ENCODE results near the gene FAM229A. TPM values are rescaled to one million over a fixed set of nuclear protein-coding genes. Genes with fewer than 3 reads are reported as not detected.

FAM229A gene
- total and polyA plus RNA-seq, 2 experiments from 2014 or later, result 3.6 to 4.2 TPM

DNA sequence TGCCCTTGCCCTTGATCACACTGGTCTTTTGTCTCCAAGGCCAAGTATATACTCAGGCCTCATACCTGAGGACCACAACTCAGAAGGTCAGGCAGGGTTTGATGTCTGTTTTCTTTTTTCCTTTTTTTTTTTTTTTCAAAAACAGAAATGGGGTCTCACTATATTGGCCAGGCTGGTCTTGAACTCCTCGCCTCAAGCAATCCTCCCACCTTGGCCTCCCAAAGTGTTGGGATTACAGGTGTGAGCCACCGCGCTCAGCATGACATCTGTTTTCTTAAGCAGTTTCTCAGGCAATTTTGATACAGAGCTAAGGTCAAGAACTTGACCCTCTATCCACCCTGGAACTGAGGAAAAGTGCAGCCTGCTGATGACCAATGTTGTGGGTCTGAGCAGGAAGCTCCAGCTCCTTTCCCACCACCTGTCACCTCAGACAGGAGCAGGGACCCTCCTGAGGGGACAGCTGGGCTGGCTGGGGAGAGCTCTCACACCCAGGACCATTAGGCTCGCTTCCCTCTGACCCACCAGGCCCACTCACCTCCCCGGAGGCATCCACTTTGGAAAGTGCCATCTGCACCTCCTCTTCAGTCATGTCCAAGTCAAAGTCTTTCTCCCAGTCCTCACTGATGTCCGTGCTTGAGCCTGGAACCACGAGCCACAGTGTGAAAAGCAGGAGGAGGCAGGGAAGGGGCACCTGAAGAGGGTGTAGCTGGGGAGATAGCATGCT lies 5.8 kb upstream of the FAM229A start:
- Histone ChIP-seq H2AFZ (no peak overlapping the region), H4K20me1 (replicated peaks; ENCODE audit: insufficient read depth) (no peaks in the 10 kb centered on the region; the same call in none of the 2 replicates), H3K4me3 (no peak overlapping the region), H3K4me2 (no peak overlapping the region), H3K79me2 (replicated peaks; ENCODE audit: insufficient read depth) (no peaks in the 10 kb centered on the region), H3K9me2 (ENCODE audit: insufficient read depth) (no peaks in the 10 kb centered on the region), H3K27me3 (ENCODE audit: insufficient read depth) (no peaks in the 10 kb centered on the region), H3K27ac (ENCODE audit: low read depth) (no peak overlapping the region), H3K36me3 (ENCODE audit: insufficient read depth) (peaks cover 16% of the 10 kb centered on the region; the same call in 1 of the 2 replicates), H3K4me1 (ENCODE audit: insufficient read depth) (no peaks in the 10 kb centered on the region), H3F3A (replicated peaks; ENCODE audit: low read depth) (0 out of 2 replicates have a peak, but pooled peaks cover 2% of the 10 kb centered on the region)
- Mint-ChIP-seq H3K27ac (no peak overlapping the region), H3K4me1 (no peaks in the 10 kb centered on the region), H3K4me3 (no peak overlapping the region), H3K27me3 (ENCODE audit: insufficient read depth, low read depth, poor library complexity) (peaks cover 8% of the 10 kb centered on the region), H3K36me3 (ENCODE audit: low read depth) (peaks cover 59% of the 10 kb centered on the region), H3K9me3 (no peaks in the 10 kb centered on the region; the same call in 2 of the 3 replicates)
- ATAC-seq, result no peak
- no peak for TF ChIP-seq NANOG (IDR thresholded peaks at IDR 0.05; ENCODE audit: borderline replicate concordance)
- no peak for TF ChIP-seq ZNF114 (CRISPR knock-in tag; IDR thresholded peaks at IDR 0.05)
- TF ChIP-seq ZNF331 (CRISPR knock-in tag; IDR thresholded peaks at IDR 0.05; ENCODE audit: low read depth), result no peak
- TF ChIP-seq, protein P1, sequence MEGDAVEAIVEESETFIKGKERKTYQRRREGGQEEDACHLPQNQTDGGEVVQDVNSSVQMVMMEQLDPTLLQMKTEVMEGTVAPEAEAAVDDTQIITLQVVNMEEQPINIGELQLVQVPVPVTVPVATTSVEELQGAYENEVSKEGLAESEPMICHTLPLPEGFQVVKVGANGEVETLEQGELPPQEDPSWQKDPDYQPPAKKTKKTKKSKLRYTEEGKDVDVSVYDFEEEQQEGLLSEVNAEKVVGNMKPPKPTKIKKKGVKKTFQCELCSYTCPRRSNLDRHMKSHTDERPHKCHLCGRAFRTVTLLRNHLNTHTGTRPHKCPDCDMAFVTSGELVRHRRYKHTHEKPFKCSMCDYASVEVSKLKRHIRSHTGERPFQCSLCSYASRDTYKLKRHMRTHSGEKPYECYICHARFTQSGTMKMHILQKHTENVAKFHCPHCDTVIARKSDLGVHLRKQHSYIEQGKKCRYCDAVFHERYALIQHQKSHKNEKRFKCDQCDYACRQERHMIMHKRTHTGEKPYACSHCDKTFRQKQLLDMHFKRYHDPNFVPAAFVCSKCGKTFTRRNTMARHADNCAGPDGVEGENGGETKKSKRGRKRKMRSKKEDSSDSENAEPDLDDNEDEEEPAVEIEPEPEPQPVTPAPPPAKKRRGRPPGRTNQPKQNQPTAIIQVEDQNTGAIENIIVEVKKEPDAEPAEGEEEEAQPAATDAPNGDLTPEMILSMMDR (conservative IDR thresholded peaks at IDR 0.05; ENCODE audit: low read depth in 2 of 2), result no peak
- no peak for TF ChIP-seq JUNB (IDR thresholded peaks at IDR 0.05; ENCODE audit: unreplicated experiment)
- TF ChIP-seq, protein P2, sequence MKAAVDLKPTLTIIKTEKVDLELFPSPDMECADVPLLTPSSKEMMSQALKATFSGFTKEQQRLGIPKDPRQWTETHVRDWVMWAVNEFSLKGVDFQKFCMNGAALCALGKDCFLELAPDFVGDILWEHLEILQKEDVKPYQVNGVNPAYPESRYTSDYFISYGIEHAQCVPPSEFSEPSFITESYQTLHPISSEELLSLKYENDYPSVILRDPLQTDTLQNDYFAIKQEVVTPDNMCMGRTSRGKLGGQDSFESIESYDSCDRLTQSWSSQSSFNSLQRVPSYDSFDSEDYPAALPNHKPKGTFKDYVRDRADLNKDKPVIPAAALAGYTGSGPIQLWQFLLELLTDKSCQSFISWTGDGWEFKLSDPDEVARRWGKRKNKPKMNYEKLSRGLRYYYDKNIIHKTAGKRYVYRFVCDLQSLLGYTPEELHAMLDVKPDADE (IDR thresholded peaks at IDR 0.05), result no peak
- TF ChIP-seq, protein P3, sequence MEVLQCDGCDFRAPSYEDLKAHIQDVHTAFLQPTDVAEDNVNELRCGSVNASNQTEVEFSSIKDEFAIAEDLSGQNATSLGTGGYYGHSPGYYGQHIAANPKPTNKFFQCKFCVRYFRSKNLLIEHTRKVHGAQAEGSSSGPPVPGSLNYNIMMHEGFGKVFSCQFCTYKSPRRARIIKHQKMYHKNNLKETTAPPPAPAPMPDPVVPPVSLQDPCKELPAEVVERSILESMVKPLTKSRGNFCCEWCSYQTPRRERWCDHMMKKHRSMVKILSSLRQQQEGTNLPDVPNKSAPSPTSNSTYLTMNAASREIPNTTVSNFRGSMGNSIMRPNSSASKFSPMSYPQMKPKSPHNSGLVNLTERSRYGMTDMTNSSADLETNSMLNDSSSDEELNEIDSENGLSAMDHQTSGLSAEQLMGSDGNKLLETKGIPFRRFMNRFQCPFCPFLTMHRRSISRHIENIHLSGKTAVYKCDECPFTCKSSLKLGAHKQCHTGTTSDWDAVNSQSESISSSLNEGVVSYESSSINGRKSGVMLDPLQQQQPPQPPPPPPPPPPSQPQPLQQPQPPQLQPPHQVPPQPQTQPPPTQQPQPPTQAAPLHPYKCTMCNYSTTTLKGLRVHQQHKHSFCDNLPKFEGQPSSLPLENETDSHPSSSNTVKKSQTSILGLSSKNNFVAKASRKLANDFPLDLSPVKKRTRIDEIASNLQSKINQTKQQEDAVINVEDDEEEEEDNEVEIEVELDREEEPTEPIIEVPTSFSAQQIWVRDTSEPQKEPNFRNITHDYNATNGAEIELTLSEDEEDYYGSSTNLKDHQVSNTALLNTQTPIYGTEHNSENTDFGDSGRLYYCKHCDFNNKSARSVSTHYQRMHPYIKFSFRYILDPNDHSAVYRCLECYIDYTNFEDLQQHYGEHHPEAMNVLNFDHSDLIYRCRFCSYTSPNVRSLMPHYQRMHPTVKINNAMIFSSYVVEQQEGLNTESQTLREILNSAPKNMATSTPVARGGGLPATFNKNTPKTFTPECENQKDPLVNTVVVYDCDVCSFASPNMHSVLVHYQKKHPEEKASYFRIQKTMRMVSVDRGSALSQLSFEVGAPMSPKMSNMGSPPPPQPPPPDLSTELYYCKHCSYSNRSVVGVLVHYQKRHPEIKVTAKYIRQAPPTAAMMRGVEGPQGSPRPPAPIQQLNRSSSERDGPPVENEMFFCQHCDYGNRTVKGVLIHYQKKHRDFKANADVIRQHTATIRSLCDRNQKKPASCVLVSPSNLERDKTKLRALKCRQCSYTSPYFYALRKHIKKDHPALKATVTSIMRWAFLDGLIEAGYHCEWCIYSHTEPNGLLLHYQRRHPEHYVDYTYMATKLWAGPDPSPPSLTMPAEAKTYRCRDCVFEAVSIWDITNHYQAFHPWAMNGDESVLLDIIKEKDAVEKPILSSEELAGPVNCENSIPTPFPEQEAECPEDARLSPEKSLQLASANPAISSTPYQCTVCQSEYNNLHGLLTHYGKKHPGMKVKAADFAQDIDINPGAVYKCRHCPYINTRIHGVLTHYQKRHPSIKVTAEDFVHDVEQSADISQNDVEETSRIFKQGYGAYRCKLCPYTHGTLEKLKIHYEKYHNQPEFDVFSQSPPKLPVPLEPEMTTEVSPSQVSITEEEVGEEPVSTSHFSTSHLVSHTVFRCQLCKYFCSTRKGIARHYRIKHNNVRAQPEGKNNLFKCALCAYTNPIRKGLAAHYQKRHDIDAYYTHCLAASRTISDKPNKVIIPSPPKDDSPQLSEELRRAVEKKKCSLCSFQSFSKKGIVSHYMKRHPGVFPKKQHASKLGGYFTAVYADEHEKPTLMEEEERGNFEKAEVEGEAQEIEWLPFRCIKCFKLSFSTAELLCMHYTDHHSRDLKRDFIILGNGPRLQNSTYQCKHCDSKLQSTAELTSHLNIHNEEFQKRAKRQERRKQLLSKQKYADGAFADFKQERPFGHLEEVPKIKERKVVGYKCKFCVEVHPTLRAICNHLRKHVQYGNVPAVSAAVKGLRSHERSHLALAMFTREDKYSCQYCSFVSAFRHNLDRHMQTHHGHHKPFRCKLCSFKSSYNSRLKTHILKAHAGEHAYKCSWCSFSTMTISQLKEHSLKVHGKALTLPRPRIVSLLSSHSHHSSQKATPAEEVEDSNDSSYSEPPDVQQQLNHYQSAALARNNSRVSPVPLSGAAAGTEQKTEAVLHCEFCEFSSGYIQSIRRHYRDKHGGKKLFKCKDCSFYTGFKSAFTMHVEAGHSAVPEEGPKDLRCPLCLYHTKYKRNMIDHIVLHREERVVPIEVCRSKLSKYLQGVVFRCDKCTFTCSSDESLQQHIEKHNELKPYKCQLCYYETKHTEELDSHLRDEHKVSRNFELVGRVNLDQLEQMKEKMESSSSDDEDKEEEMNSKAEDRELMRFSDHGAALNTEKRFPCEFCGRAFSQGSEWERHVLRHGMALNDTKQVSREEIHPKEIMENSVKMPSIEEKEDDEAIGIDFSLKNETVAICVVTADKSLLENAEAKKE (CRISPR knock-in tag; IDR thresholded peaks at IDR 0.05), result no peak
- no peak for TF ChIP-seq EZH2phosphoT487 (IDR thresholded peaks at IDR 0.05; ENCODE audit: unreplicated experiment)
- TF ChIP-seq CREB1 (CRISPR knock-in tag; IDR thresholded peaks at IDR 0.05; ENCODE audit: low read depth), result no peak
- TF ChIP-seq, protein P4, sequence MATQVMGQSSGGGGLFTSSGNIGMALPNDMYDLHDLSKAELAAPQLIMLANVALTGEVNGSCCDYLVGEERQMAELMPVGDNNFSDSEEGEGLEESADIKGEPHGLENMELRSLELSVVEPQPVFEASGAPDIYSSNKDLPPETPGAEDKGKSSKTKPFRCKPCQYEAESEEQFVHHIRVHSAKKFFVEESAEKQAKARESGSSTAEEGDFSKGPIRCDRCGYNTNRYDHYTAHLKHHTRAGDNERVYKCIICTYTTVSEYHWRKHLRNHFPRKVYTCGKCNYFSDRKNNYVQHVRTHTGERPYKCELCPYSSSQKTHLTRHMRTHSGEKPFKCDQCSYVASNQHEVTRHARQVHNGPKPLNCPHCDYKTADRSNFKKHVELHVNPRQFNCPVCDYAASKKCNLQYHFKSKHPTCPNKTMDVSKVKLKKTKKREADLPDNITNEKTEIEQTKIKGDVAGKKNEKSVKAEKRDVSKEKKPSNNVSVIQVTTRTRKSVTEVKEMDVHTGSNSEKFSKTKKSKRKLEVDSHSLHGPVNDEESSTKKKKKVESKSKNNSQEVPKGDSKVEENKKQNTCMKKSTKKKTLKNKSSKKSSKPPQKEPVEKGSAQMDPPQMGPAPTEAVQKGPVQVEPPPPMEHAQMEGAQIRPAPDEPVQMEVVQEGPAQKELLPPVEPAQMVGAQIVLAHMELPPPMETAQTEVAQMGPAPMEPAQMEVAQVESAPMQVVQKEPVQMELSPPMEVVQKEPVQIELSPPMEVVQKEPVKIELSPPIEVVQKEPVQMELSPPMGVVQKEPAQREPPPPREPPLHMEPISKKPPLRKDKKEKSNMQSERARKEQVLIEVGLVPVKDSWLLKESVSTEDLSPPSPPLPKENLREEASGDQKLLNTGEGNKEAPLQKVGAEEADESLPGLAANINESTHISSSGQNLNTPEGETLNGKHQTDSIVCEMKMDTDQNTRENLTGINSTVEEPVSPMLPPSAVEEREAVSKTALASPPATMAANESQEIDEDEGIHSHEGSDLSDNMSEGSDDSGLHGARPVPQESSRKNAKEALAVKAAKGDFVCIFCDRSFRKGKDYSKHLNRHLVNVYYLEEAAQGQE (IDR thresholded peaks at IDR 0.05; ENCODE audit: unreplicated experiment), result no peak
- TF ChIP-seq POLR2AphosphoS5 (IDR thresholded peaks at IDR 0.05; ENCODE audit: low read depth), result no peak
- no peak for TF ChIP-seq STAT1 (IDR thresholded peaks at IDR 0.05; ENCODE audit: unreplicated experiment)
- TF ChIP-seq EZH2 (IDR thresholded peaks at IDR 0.05; ENCODE audit: low read depth, unreplicated experiment), result no peak
- DNase-seq (ENCODE audit: low spot score), result no peak

Data from GM23338 (cell line).